Activated naive CD8-positive, alpha-beta T cell (primary cell): ENCODE measurements around the gene BANP.
"Not testable (repeated sequence)": the region's sequence is repeated elsewhere in the genome, so short reads cannot be mapped to it uniquely, and the experiment has no call there.

Source experiments
- H3K27ac Mint-ChIP-seq: one replicate; pipeline ENCODE4 v1.8.0; 2021; ENCODE audit warnings: mixed read lengths
- H3K27me3 Mint-ChIP-seq: one replicate; pipeline ENCODE4 v1.8.0; 2021; ENCODE audit warnings: mixed read lengths
- H3K36me3 Mint-ChIP-seq: one replicate; pipeline ENCODE4 v1.8.0; 2021; ENCODE audit warnings: mixed read lengths
- H3K4me1 Mint-ChIP-seq: one replicate; pipeline ENCODE4 v1.8.0; 2021; ENCODE audit warnings: low read depth, mixed read lengths
- H3K4me3 Mint-ChIP-seq: one replicate; pipeline ENCODE4 v1.8.0; 2021; ENCODE audit warnings: mild to moderate bottlenecking, mixed read lengths
- H3K9me3 Mint-ChIP-seq: one replicate; pipeline ENCODE4 v1.8.0; 2021; ENCODE audit warnings: low read depth, mixed read lengths

The BANP gene

DNA sequence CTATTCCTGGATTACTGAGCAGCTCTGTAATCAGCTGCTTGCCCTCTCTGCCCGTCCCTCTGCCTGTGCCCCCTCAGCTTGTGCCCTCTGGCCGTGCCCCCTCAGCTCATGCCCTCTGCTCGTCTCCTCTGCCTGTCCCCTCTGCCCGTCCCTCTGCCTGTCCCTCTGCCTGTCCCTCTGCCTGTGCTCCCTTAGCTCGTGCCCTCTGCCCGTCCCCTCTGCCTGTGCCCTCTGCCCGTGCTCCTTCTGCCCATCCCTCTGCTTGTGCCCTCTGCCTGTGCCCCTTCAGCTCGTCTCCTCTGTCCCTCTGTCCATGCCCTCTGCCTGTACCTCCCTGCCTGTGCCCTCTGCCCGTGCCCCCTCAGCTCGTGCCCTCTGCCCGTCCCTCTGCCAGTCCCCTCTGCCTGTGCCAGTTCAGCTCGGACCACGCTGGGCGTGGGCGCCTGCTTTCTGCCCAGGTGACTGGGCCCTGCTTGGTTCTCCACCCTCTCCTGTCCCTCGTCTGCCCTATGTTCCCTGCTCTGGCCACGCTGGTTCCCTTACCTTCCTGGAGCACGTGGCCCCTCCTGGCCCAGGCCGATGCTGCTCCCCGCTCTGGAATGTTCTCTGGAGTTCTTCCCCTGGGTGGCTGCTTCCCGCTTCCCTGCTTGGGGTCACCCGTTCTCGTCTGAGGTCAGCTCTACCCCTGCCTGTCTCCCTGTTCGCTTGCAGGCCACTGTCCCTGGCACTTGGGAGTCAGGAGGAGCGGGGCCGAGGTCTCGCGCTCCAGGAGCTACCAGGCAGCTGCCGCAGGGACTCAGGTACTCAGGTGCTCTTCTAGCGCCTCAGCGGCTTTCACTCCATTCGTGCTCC is 63.9 kb downstream of the BANP start:
- Mint-ChIP-seq H3K27ac (no peak overlapping the region), H3K9me3 (no peaks in the 10 kb centered on the region), H3K27me3 (no peaks in the 10 kb centered on the region), H3K36me3 (no peaks in the 10 kb centered on the region), H3K4me3 (no peak overlapping the region), H3K4me1 (no peaks in the 10 kb centered on the region)

DNA sequence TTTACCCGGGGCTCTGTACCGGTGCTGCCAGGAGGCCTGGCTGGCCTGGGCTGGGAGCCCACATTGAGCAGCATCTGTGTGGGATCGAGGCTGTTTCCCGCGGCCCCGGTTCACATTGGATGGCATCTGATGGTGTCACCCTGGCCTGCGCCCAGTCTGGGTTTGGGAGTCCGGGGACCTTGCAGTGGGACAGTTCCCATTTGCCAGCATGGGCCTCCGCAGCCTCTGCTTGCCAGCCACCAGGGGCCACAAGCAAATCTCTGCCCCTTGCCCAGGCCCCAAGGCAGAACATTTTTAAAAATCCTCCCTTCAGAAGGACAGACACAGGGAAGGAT is 64.5 kb downstream of the BANP start:
- Mint-ChIP-seq H3K27ac (no peak overlapping the region), H3K4me3 (no peak overlapping the region), H3K4me1 (no peaks in the 10 kb centered on the region), H3K9me3 (no peaks in the 10 kb centered on the region), H3K27me3 (no peaks in the 10 kb centered on the region), H3K36me3 (no peaks in the 10 kb centered on the region)

DNA sequence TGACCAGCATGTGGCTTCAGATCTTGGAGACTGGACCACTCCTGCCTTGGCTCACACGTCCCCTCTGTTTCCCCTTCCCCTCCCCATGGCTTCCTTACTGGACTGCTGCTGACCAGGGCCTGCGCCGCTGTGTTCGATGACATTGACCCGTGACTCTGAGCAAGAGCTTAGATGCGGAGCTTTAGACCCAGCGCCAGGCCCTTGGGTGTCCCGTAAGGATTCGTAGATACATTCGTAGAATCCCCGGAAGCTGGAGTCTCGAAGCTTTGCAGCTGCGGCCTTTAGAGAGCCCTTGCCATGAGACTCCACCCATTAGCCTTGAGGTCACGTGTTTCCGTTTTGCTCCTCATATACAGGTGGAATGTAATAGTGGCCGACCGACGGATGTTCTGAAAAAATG is 65.2 kb downstream of the BANP start:
- not testable (repeated sequence) for H3K9me3 Mint-ChIP-seq, H3K27me3 Mint-ChIP-seq, H3K4me3 Mint-ChIP-seq, H3K4me1 Mint-ChIP-seq, H3K27ac Mint-ChIP-seq, H3K36me3 Mint-ChIP-seq

DNA sequence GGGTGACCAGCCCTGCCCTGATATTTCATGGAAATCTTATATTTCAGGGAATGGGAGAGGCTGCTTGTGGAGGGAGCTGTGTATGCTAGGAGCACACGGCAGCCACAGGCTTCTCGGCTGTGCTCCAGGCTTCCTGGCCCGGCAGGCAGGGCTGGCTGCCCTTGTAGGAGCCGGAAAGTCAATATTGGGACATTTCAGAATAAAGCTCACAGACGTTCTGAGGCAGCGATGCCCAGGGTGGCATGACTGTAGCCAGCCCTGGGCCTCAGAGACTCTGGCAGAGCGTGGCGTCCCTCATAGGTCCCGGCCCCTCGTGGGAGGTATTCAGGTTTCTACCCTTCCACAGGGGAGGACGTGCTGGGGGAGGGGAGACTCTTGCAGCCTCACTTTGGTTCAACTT is 65.7 kb downstream of the BANP start:
- H3K27ac Mint-ChIP-seq, result no peak overlapping the region
- H3K27me3 Mint-ChIP-seq, result no peaks in the 10 kb centered on the region
- no peaks in the 10 kb centered on the region for H3K9me3 Mint-ChIP-seq
- no peaks in the 10 kb centered on the region for H3K4me1 Mint-ChIP-seq
- H3K36me3 Mint-ChIP-seq, result no peaks in the 10 kb centered on the region
- no peak overlapping the region for H3K4me3 Mint-ChIP-seq

DNA sequence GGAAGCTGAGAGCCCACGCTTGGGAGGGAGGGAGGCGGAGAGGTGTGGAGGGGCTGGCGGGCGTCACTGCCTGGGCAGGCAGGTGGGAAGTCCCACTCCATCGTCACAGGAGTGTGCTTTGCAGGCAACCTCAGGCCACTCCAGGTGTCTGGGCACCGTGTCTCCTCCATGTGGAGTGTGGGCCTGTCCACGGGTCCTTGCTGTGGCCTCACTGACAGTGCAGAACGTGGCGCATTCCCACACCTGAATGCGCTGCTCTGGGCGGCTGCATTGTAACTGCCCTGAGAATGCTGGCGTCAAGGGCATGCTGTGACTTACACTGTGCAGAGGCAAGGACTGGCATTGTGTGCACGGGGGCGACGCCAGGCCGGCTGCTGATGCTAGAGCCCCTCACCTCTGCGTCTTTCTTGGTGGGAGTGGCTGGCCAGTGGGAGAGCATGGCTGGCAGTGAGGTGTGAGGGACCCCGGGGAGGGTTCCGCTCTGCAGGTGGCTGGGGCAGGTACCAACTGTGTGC is 66.4 kb downstream of the BANP start:
- Mint-ChIP-seq H3K4me1 (no peaks in the 10 kb centered on the region), H3K9me3 (no peaks in the 10 kb centered on the region), H3K27ac (no peak overlapping the region), H3K27me3 (no peaks in the 10 kb centered on the region), H3K36me3 (no peaks in the 10 kb centered on the region), H3K4me3 (no peak overlapping the region)

DNA sequence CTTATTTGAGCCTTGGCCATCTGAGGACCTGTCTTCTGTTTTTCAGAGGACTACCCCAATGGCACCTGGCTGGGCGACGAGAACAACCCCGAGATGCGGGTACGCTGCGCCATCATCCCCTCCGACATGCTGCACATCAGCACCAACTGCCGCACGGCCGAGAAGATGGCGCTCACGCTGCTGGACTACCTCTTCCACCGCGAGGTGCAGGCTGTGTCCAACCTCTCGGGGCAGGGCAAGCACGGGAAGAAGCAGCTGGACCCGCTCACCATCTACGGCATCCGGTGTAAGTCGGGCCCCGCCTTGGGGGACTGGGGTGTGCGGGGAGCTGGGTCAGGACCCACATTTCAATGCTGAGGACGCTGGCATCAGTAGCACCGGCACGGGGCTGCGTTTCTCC is 67.1 kb downstream of the BANP start:
- not testable (repeated sequence) for H3K9me3 Mint-ChIP-seq, H3K4me3 Mint-ChIP-seq, H3K36me3 Mint-ChIP-seq, H3K27ac Mint-ChIP-seq, H3K27me3 Mint-ChIP-seq, H3K4me1 Mint-ChIP-seq

DNA sequence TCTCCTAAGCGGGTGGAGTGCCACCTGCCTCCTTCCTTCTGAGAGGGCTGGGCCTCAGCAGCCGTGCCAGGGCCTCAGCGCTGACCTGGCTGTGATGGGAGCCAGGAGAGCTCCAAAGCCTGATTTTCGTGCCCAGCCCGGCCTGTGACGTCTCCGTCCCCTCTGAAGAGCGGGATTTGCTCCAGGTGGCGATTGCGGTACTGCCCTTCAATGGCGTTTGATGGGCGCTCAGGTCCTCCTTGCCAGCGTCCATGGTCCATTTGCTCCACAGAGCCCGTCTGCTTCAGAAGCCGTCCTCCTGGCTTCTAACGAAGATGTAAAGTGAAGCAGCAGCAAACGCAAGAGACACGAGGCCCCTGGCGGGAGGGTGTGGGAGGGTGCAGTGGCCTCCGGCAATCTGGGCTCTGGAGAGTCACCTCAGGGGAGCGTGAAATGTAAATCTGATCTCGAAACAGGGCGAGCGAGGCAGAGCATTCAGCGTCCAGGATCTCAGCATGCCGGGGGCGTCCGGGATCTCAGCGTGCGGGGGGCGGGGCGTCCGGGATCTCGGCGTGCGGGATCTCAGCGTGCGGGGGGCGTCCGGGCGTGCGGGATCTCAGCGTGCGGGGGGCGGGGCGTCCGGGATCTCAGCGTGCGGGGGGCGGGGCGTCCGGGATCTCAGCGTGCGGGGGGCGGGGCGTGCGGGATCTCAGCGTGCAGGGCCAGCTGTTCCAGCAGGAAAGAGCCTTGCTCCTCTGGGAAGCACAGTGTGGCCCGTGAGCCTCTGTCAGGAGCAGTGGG is 68.0 kb downstream of the BANP start:
- not testable (repeated sequence) for H3K36me3 Mint-ChIP-seq, H3K4me1 Mint-ChIP-seq, H3K27ac Mint-ChIP-seq

DNA sequence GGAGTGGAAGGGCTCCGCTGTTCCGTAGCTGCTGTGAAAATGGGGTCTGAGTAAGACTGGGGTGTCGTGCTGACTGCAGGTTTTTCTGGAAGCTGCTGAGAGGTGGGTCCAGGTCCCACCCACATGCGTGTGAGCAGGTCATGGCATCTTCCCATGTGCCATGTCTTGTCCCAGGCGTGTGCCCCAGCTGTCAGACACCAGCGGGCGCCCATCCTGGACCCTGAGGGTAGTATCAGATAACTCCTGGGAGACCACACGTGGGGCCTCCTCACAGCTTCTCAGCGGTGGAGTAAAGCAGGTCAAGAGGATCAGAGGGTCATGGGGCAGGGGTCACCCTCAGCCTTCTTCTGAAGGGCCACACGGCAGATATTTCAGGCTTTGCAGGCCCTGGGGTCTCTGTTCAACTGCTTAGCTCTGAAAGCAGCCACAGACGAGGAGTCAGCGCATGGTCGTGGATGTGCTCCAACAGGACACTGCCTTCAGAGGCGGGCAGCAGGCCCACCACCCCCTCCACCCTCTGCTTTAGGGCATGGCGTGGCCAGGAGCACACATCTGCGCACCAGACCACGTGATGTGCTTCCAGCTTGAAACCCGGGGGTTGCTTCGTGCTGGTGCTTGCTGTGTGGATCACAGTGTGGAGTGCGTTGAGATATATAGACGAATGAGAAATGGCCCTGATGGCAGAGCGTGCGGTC is 68.7 kb downstream of the BANP start:
- peaks cover 2% of the 10 kb centered on the region for H3K4me1 Mint-ChIP-seq
- H3K9me3 Mint-ChIP-seq, result no peaks in the 10 kb centered on the region
- no peaks in the 10 kb centered on the region for H3K27me3 Mint-ChIP-seq
- H3K36me3 Mint-ChIP-seq, result no peaks in the 10 kb centered on the region
- H3K27ac Mint-ChIP-seq, result no peak overlapping the region
- no peak overlapping the region for H3K4me3 Mint-ChIP-seq

More for the DNA sequence above, 68.0 kb downstream of the BANP start:
- not testable (repeated sequence) for H3K4me3 Mint-ChIP-seq, H3K9me3 Mint-ChIP-seq, H3K27me3 Mint-ChIP-seq

DNA sequence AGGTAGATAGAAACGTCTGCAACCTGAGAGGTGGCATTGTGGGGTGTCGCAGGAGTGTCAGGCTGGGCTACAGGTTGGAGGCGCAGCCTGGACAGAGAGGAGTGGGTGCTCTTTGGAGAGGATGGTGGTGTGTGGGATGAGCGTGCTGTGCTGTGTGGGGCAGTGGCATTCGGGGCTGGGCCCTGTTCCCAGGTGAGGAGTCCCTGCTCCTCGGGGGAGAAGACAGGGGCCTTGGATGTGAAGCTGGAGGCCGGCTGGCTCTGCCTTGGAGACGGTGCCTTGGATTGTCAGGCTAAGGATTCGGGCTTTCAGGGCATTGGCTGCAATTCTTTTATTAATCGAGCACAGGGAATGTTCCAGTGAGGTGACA is 69.3 kb downstream of the BANP start:
- Mint-ChIP-seq H3K9me3 (no peaks in the 10 kb centered on the region), H3K4me1 (peaks cover 3% of the 10 kb centered on the region)

DNA sequence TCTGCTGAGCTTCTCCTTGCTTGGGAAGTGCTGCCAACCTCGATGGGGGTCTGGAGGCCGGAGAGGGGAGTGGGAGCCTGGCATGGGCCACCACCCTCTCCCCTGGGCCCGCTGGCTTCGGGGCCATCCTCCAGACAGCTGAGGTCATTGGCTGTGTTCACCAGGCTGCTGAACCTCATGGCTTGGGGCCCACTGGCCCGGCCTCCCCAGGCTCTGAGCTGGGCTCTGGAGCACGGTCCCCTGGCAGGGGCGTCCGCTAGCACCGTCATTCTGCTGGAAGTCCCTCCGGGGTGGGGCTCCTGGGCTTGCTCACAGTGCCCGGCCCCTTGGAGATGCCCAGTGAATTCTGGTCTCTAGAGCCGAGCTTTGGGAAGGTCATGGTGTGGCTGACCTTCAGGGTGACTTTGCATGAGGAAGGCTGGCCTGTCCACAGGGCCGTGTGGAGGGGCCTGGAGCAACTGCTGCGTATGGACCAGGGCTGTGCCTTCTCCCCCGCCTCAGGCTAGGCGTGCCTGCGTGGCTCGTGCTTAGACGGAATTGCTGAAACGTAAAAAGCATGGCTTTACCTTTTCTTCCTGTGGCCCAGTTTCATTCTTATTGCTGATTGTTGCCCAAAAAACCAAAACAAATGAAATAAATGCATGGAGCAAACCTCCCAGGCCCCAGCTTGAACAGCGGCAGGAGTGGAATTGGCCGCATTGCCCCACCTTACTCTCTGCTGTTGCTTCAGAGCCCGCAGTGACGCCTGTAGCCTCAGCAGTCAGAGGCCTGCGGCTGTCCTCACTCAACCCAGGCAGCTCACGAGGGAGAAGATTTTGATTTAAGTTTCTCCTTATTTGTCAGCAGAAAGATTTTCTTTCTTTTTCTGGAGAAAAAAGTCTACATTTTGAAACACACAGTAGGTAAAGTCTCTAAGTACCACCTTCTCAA is 70.1 kb downstream of the BANP start:
- H3K4me3 Mint-ChIP-seq, H3K4me1 Mint-ChIP-seq, H3K27ac Mint-ChIP-seq: not testable (repeated sequence)

More for the DNA sequence above, 69.3 kb downstream of the BANP start:
- Mint-ChIP-seq H3K27me3 (no peaks in the 10 kb centered on the region), H3K27ac (no peak overlapping the region), H3K4me3 (no peak overlapping the region), H3K36me3 (no peaks in the 10 kb centered on the region)

DNA sequence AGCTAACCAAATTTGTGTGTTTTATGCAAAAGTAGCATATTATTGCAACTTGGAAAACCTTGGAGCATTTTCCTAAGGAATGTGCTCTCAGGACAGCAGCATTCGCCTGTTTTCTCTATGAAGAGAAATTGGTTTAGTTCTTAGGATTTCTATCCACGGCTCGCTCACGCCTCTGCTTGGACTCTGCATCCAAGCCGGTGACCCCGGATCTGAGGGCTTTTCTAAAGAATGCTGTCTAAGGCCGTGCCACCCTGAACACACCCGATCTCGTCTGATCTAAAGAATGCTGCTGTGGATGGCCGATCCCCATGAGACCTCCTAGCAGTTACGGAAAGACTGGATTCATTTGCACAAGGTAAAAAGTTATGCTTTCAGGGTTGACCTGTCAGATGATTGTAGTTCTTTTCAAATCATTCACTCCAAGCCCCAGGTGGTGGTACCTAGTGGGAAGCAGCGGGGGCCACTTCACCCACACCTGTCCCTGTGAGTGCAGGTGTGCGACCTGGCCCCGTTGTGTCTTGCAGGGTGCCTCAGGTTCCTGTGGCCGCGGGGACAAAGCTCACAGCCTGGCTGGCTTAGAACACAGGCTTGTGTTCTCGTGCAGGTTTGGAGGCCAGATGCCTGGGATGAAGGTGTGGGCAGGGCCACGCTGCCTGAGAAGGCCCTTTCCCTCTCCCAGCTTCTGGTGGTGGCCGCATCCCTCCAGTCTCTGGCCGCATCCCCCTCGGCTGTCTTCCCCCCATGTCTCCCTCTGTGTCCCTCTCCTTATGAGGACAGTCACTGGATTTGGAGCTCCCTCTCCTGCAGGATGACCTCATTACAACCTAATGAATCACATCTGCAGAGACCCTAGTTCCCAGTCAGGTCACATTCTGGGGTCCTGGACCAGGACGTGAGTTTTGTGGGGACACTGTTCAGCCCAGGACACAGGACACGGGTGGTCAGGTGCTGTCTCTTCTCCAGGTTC is 71.1 kb downstream of the BANP start:
- Mint-ChIP-seq H3K4me1 (peaks cover 5% of the 10 kb centered on the region), H3K27ac (no peak overlapping the region), H3K9me3 (no peaks in the 10 kb centered on the region), H3K4me3 (no peak overlapping the region), H3K27me3 (no peaks in the 10 kb centered on the region), H3K36me3 (peaks cover 3% of the 10 kb centered on the region)

More for the DNA sequence above, 70.1 kb downstream of the BANP start:
- H3K36me3 Mint-ChIP-seq, H3K27me3 Mint-ChIP-seq, H3K9me3 Mint-ChIP-seq: not testable (repeated sequence)

DNA sequence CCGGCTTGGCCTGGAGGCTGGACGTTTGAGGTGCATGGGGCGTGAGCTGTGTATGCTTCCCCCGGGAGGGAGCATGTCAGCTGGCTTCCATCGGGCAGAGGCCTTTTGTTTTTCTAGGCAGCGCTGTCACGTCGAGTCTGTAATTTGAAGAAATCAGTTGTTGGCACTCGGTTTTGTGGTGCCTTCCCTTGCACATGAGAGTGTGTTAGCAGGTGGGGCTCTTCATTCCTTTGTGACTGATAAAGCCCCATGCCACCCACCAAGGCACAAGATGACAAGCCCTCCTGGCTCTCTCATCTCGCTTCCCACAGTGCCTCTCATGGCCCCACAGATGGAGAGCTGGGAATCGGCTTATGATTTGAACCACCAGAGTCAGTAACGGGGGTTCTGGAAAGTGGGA is 72.1 kb downstream of the BANP start:
- Mint-ChIP-seq H3K27me3 (no peaks in the 10 kb centered on the region), H3K4me3 (no peak overlapping the region), H3K36me3 (peaks cover 3% of the 10 kb centered on the region), H3K27ac (no peak overlapping the region), H3K9me3 (no peaks in the 10 kb centered on the region), H3K4me1 (peaks cover 5% of the 10 kb centered on the region)

DNA sequence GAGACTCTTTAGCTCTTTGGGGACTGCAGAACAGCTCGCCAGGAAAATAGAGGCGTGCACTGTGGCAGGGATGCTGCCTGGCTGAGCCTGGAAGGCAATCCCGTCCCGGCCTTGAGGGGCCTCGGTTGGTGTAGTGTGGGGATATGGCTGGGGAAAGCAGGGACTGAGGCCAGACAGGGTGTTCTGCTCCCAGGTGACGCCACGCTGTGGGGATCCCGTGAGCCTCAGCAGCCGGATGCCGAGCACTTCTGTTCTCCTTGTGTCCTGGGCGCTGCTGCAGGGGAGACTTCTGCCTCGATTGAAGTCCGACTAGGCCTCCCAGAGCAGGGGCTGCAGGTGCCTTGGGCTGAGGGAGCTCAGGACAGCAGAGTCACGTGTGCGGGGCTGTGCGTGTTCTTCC is 72.6 kb downstream of the BANP start:
- Mint-ChIP-seq H3K4me3 (no peak overlapping the region), H3K27ac (no peak overlapping the region), H3K27me3 (no peaks in the 10 kb centered on the region), H3K36me3 (peaks cover 5% of the 10 kb centered on the region), H3K4me1 (peaks cover 5% of the 10 kb centered on the region), H3K9me3 (no peaks in the 10 kb centered on the region)
